CD4-positive, alpha-beta T cell treated with Interleukin-4 for 4 hours (primary cell): ENCODE results near the gene EEF1AKMT2.
"Not testable (repeated sequence)": the region's sequence is repeated elsewhere in the genome, so short reads cannot be mapped to it uniquely, and the experiment has no call there.

ENCODE experiments used
- DNase-seq: peaks from one replicate; pipeline ENCODE4 v3.0.0-alpha.2; 2020

The EEF1AKMT2 gene

GRCh38 chr10:124791547-124792348, at the start of gene EEF1AKMT2:
Gene EEF1AKMT2 (minus strand): TSS chr10:124791887. CDS start chr10:124791833, 54 bp downstream.
- DNase-seq: peak; percentile 79

GRCh38 chr10:124837687-124838086, 46.0 kb upstream of the EEF1AKMT2 start:
- no peak for DNase-seq

DNA sequence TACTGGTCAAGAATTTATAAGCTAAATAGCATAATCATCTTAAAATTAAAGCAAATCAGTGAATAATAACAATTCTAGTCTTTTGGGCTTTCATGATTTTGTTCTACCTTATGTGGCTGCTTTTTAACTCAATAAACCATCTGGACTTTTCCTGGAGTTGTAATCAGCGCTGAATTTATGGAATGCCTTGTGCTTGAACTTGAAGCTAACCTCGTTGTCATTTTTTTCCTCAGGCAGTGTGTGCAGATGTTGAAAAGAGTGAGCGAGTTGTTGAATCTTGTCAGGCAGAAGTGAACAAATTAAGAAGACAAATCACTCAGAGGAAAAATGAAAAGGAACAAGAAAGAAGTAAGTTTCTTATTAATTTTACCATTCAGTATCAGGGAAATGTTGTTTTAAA, 39.4 kb upstream of the EEF1AKMT2 start:
- DNase-seq: no peak

DNA sequence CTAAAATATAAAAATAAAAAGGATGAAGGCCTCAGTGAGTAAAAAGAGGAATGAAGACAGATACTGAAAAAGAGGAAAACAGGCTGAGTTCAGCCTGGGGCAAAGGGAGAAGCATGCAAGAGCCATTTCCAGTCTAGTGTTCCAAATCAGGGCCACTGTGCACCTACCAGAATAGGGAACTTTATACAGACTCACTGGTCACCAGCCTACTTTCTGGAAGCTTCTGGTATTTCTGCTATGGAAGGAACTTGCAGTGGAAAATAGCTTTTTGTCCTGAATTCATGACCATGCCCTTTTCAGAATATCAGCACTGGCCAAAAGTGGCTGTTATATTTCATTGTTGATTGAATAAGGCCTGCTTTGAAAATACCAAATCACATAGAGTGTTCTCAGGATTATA, 38.8 kb upstream of the EEF1AKMT2 start:
- DNase-seq: no peak

DNA sequence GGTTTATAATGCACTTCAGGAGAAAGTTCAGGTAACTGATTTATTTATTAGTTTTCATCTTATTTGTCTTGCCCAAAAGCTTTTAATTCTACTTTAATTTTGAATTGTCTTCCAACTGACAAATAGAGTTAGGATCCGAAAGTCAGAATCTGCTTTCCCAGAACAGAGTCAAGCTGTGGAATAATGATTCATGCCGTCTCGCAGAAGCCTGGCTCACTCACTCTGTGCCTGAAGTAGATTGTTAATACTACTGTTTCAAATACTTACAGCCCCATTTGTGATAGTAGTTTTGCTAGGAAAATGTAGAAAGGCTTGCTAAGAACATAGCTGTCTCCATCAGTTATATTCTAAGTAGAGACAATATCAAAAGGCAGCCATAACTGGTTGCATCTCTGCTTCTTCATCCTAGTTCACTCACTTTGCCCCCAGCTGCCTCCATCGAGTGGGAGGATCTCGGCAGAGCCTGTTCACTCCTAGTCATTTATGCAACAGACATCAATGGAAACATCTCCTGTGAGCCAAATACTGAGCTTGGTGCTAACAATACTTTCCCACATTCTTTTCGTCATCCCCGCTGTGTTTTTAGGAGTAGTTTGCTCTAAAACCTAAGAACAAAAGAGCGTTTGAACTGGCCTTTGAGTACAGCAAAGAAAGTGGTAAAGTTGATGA, 37.9 kb upstream of the EEF1AKMT2 start:
- DNase-seq: no peak

DNA sequence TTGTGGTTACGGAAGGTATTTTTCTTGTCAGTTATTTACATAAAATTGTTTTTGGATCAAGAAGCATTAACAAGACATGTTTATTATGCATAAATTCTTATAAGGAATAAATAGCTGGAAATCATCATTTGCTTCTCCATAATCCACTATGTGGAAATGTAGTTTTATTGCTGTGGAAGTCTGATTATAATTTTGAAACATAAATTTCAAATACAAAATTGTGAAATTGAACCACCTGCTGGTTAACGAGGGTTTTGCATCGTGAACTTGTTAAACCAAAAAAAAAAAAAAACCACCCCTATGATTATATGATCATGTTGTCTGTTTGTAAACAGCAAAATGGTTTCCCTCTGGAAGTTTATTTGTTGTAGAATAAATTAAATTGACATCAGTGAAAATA, 35.8 kb upstream of the EEF1AKMT2 start:
- DNase-seq: peak; percentile 17

GRCh38 chr10:124826262-124826661, 34.6 kb upstream of the EEF1AKMT2 start:
- DNase-seq: no peak

DNA sequence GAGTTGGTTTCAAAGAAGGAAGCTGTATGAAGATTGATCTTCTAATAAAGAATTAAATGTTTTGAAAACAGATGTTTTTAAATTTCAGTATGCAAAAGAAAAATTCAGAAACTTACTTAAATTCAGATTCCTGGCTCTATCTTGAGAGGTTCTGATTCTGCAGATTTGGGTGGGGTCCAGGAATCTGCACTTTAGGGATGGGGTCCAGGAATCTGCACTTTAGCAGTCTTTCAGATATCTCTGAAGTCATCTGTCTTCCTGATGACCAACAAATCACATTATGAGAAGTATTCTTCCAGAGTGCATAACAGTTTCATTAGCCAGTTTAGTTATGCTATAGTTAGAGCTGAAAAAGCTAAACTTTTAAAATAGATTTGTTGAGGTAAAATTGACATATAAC, 34.0 kb upstream of the EEF1AKMT2 start:
- DNase-seq: no peak

DNA sequence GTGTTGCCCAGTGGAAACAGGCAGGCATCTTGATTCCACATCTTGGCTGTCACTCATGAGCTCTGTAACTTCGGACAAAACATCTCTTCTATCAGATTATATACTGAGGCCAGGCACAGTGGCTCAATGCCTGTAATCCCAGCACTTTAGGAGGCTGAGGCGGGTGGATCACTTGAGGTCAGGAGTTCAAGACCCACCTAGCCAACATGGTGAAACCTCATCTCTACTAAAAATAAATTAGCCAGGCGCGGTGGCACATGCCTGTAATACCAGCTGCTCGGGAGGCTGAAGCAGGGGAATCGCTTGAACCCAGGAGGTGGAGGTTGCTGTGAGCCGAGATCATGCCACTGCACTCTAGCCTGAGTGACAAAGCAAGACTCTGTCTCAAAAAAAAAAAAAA, 33.2 kb upstream of the EEF1AKMT2 start:
- not testable (repeated sequence) for DNase-seq

GRCh38 chr10:124824507-124824906, 32.8 kb upstream of the EEF1AKMT2 start:
- DNase-seq: no peak

- DNase-seq: no peak
Measured at GRCh38 chr10:124821520-124821919, 29.8 kb upstream of the EEF1AKMT2 start.

- no peak for DNase-seq
Measured at GRCh38 chr10:124820121-124820520, 28.4 kb upstream of the EEF1AKMT2 start.

DNA sequence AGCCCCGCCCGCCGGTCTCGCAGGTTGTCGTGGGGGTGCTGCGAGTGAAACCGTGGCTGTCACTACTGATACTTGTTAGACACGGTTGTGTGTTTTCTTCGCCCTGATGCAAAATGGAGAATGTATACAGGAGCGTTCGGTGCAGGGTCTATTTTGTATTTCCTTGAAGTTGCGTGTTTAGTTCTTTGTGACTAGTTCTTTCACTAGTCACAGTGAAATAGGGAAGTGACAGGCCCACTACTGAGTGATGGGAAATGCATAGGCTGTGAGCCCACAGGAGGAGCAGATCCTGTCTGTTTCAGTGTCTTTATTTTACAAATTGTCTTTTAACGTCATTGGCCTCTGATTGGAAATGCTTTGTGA, 10.6 kb upstream of the EEF1AKMT2 start:
- DNase-seq: peak; percentile 6

DNA sequence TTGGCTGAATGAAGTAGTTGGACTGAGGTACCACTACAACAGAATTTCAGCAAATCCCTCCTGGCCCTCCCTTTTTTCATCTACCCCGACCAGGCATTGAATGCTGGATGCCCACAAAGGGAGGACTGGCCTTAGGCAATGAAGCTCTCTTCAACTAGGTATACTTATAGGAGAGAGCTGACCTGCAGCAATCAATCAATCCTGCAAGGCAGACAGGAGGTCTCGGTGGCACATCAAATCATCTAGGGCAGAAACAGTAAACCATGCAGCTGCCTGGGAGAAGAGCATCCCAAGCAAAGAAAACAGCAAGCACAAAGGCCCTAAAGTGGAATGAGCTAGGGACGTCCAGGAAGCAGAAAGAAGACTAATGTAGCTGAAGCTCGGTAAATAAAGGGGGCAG, 7.5 kb upstream of the EEF1AKMT2 start:
- DNase-seq: no peak

DNA sequence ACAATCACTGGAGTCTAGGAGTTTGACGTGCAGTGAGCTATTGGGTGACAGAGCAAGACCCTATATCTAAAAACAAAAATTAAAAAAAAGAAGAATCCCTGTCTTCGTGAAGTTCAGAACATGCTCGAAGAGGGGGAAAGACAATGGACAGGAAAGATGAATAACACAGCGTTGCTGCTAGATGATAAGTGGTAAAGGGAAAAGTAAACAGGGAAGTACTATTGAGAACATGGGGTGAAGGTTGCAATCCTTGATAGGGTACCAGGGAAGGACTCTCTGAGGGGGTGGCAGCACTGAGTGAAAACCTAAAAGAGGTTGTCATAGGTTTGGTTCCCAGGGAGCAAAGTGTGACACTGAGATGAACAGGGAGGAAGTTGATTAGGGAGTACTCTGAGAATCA, 7.1 kb upstream of the EEF1AKMT2 start:
- DNase-seq: no peak

- no peak for DNase-seq
Measured at GRCh38 chr10:124798364-124798763, 6.7 kb upstream of the EEF1AKMT2 start.

GRCh38 chr10:124792998-124793352, 1.3 kb upstream of the EEF1AKMT2 start:
- DNase-seq: no peak

DNA sequence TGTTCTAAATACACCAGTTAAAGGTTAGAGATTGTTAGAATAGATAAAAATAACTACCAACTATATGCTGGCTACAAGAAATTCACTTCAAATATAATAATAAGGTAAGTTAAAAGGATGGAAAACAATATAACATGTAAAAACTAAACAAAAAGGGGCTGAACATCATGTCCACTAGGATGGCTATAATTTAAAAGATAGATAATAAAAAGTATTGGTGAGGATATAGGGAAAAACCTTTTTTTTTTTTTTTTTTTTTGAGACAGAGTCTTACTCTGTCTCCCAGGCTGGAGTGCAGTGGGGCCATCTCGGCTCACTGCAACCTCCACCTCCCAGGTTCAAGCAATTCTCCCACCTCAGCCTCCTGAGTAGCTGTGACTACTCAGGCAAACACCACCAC, 8.8 kb downstream of the EEF1AKMT2 start:
- DNase-seq: not testable (repeated sequence)

DNA sequence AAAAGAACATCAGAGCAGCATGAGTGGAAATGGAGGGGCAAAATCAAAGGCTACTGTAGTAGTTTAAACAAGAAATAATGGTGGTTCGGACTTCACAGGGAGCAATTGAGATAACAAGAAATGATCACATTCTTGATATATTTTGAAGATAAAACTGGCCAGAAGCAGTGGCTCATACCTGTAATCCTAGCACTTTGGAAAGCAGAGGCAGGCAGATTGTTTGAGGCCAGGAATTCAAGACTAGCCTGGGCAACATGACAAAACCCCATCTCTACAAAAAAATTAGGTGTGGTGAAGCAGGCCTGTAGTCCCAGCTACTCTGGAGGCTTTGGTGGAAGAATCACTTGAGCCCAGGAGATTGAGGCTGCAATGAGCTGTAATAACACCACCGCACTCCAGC, 22.9 kb downstream of the EEF1AKMT2 start:
- DNase-seq: no peak

GRCh38 chr10:124765256-124765655, 26.4 kb downstream of the EEF1AKMT2 start:
- no peak for DNase-seq

DNA sequence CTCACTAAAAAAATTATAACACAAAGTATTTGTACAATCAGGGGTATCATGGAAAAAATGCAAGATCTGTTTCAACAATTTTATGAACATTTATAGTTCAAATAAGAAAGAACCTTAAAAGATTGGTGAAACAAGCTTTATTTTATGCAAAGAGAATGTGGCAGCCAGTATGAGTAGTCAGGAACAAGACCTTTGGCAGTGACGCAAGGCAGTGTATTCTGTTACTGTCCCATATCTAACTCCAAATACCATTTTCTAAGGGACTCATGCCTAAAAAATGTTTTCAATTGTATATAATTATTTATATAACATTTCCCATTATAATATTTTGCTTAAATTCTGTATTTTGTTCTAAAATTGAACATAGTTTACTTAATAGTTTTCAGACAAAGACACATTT, 28.4 kb downstream of the EEF1AKMT2 start:
- DNase-seq: no peak

GRCh38 chr10:124762281-124762680, 29.4 kb downstream of the EEF1AKMT2 start:
- DNase-seq: no peak

DNA sequence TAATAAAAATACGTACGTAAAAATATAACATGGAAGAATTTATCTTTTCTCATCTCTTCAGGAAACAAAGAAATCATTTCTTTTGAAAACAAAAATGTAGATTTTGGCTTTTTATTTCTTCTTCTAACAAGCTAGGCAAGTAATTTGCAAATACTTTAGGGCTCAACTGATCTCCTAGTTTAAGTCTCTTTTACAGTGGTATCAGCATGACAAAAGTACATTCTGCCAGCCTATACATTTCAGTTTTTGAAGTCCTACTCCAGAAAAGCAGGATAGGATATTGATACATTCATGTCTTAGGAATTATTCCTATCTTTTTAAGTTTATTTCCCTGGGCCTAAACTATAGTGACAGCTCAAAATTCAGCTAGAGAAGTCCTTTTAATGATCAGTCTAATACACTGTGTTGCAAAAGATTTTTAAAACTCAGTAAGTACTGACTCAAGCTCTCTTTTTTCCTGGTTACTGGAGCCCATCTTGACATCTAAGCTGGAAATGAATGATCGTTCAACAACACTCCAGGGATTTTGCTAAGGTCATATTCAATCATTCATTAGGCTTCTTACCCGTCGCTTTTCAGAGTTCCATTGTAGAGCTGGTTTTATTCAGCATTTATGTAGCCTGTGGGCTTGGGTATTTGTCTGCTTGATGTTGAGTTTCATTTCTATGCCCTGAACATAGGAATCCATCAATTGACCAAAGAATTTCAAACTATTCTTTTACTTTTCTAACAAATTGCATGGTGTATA, 35.4 kb downstream of the EEF1AKMT2 start:
- no peak for DNase-seq

GRCh38 chr10:124755581-124755980, 36.1 kb downstream of the EEF1AKMT2 start:
- DNase-seq: no peak
